NT2/D1 (cell line): ENCODE results near the gene ENPP6.

Experiments used
- SUZ12 ChIP-seq: IDR thresholded peaks from 2 replicates; pipeline ENCODE4 v1.6.1; 2011; ENCODE audit not compliant: insufficient read length, insufficient read depth; ENCODE audit errors: extremely low read depth
- YY1 ChIP-seq: IDR thresholded peaks from 2 replicates; pipeline ENCODE4 v1.6.1; 2011; ENCODE audit not compliant: insufficient read length, insufficient read depth
- ZNF274 ChIP-seq: IDR thresholded peaks from 2 replicates; pipeline ENCODE4 v1.6.1; 2011; ENCODE audit warnings: mild to moderate bottlenecking, low read depth, low read length

GRCh38 chr4:184263461-184263860 is 45.8 kb upstream of the ENPP6 start:
- TF ChIP-seq YY1 (no peak), ZNF274 (no peak), SUZ12 (no peak)
